HUES48 (cell line): ENCODE results near the gene CDK5RAP1.
"Not testable (repeated sequence)": the region's sequence is repeated elsewhere in the genome, so short reads cannot be mapped to it uniquely, and the experiment has no call there.

Experiments used
- H3K27ac ChIP-seq: one replicate; pipeline ENCODE4 v1.7.0; 2013; ENCODE audit warnings: low read depth, low read length, inconsistent platforms
- H3K27me3 ChIP-seq: 2 replicates; pipeline ENCODE4 v1.6.1; 2013; ENCODE audit warnings: mild to moderate bottlenecking, low read length; ENCODE audit not compliant: control insufficient read depth, insufficient read depth
- H3K36me3 ChIP-seq: 2 replicates; pipeline ENCODE4 v1.6.1; 2013; ENCODE audit warnings: low read length; ENCODE audit not compliant: control insufficient read depth, insufficient read depth
- H3K4me1 ChIP-seq: 2 replicates; pipeline ENCODE4 v1.6.1; 2013; ENCODE audit warnings: mild to moderate bottlenecking, low read length; ENCODE audit not compliant: control insufficient read depth, insufficient read depth
- H3K4me3 ChIP-seq: 2 replicates; pipeline ENCODE4 v1.5.1; 2013; ENCODE audit warnings: mild to moderate bottlenecking, low read depth, low read length
- H3K9ac ChIP-seq: 2 replicates; pipeline ENCODE4 v1.6.1; 2013; ENCODE audit warnings: mild to moderate bottlenecking, low read depth, low read length, moderate library complexity
- H3K9me3 ChIP-seq: 2 replicates; pipeline ENCODE4 v1.6.1; 2013; ENCODE audit warnings: low read length; ENCODE audit not compliant: control insufficient read depth, insufficient read depth

The CDK5RAP1 gene

DNA sequence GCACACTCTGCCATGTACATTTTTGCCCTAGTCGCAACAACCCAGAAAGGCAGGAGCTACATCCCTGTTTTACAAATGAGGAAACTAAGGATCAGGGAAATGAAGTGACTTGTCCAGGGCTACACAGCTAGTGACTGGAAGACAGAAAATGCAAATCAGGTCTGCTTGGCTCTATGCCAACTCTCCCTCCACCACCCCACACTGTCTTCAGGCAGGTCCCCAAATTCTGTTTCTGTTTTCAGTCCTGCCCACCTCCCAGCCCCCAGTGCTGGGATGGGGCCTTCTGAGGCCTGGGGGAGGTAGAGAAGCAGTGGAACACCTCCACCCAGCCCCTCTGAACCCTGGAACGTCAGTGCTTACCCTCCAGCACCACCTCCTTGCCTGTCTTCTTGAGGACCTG, 37.2 kb upstream of the CDK5RAP1 start:
- no peak overlapping the region for H3K27ac ChIP-seq

DNA sequence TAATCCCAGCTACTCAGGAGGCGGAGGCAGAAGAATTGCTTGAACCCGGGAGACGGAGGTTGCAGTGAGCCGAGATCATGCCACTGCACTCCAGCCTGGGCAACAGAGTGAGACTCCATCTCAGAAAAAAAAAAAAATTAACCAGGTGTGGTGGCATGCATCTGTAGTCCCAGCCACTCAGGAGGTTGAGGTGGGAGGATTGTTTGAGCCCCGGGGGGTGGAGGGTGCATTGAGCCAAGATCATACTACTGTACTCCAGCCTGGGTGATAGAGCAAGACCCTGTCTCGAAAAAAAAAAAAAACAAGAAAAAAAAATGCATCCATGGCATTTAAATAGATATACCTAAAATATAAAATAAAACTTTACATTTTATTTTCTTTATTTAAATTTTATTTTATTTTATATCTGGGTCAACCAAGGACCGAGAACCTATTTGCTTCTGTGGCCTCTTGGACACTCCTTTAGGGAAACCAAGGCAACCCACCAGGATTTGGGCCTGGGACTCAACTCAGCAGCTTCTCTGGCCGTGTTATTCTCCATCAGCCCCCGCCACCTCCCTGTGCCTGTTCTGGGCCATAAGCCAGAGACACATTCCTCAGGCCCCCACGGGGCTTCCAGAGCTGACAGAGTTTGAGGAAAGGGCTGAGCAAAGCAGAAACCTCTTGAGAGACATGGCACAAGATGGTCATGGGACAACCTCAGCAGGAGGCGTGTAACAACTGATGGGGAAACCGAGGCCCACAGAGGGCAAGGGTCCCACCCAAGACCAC, 36.0 kb upstream of the CDK5RAP1 start:
- Histone ChIP-seq H3K27me3 (peaks cover 10% of the 10 kb centered on the region), H3K9me3 (no peaks in the 10 kb centered on the region), H3K36me3 (no peaks in the 10 kb centered on the region), H3K4me1 (no peaks in the 10 kb centered on the region), H3K27ac (no peak overlapping the region), H3K4me3 (no peak overlapping the region), H3K9ac (no peak overlapping the region)

More for the DNA sequence above, 37.2 kb upstream of the CDK5RAP1 start:
- Histone ChIP-seq H3K27me3 (peaks cover 20% of the 10 kb centered on the region), H3K9me3 (no peaks in the 10 kb centered on the region), H3K36me3 (no peaks in the 10 kb centered on the region), H3K4me3 (no peak overlapping the region), H3K4me1 (no peaks in the 10 kb centered on the region), H3K9ac (no peak overlapping the region)

- Histone ChIP-seq H3K27ac (no peak overlapping the region), H3K36me3 (no peaks in the 10 kb centered on the region), H3K9ac (no peak overlapping the region), H3K4me3 (no peak overlapping the region), H3K9me3 (no peaks in the 10 kb centered on the region), H3K4me1 (no peaks in the 10 kb centered on the region), H3K27me3 (no peaks in the 10 kb centered on the region)
These were observed 33.1 kb upstream of the CDK5RAP1 start for GRCh38 chr20:33434434-33434833.

DNA sequence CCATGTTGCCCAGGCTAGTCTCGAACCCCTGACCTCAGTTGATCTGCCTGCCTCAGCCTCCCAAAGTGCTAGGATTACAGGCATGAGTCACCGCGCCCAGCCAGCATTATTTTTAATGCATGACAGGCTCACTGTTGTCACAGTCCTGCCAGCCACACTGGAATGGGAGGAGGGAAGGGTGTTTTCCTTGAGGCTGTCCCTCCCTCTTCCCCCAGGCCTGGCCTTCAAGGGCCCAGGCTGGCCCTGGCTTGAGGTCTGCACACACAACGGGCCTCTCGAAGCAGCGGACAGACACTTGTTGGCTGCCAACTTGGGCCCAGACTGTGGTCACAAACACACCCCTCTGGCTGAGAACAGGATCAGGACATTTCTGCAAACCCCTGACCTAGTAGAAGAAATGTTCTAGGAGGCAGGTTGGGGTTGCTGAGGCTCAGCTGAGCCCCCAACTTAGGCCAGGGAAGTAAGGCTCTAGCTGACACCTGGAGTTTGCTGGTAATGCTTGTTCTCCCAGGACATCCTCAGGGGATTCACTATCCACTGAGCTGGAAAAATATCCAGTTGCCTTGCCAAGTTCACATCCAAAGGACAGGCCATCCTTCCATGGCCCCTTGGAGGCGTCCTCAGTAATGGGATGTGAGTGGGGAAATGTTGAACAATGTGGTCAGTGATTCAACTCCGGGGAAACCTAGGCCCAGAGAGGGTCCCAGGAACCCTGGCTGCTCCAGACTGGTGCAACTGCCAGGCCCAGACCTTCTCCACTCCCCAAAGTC, 32.3 kb upstream of the CDK5RAP1 start:
- Histone ChIP-seq H3K36me3 (no peaks in the 10 kb centered on the region), H3K27ac (no peak overlapping the region), H3K9ac (no peak overlapping the region), H3K4me1 (no peaks in the 10 kb centered on the region), H3K9me3 (no peaks in the 10 kb centered on the region), H3K4me3 (no peak overlapping the region), H3K27me3 (no peaks in the 10 kb centered on the region)

DNA sequence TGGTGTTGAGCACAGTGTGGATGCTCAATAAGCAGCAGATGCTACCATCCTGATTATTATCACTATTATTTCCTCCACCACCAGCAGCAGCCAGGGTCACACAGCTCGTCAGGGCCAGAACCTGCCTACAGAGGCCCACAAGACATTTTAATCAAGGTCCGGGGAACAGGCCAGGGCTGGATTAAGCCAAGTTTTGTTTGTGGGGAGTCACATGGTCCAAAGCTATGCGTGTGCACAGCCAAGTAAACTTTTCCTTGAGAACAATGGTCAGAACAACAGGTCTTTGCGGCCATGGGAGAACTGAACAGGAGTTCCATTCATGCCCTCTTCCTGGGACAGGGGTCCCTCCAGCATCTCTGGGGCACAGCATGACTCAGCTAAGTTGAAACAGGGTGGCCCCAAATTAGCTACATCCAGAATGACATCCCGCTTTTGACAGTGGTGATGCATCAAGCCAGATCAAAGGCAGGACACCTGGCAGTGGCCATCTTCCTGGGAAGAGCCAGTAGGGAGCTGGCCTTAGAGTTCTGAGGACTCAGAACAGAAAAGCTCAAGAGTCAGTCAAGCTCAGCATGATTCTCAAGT, 30.6 kb upstream of the CDK5RAP1 start:
- no peaks in the 10 kb centered on the region for H3K36me3 ChIP-seq
- no peak overlapping the region for H3K4me3 ChIP-seq
- no peak overlapping the region for H3K9ac ChIP-seq
- no peaks in the 10 kb centered on the region for H3K27me3 ChIP-seq
- H3K9me3 ChIP-seq = no peaks in the 10 kb centered on the region
- H3K4me1 ChIP-seq = no peaks in the 10 kb centered on the region
- no peak overlapping the region for H3K27ac ChIP-seq

DNA sequence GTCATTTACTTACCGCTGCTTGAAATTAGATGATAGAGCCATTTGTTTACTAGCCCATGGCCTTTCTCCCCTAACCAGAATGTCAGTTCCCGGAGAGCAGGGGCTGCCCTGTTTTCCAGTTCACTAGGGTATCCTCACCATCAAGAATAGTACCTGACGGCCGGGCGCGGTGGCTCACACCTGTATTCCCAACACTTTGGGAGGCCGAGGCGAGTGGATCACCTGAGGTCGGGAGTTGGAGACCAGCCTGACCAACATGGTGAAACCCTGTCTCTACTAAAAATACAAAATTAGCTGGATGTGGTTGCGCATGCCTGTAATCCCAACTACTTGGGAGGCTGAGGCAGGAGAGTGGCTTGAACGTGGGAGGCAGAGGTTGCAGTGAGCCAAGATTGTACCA, 22.6 kb upstream of the CDK5RAP1 start:
- not testable (repeated sequence) for H3K27ac ChIP-seq, H3K4me1 ChIP-seq, H3K4me3 ChIP-seq, H3K36me3 ChIP-seq, H3K27me3 ChIP-seq, H3K9ac ChIP-seq, H3K9me3 ChIP-seq

- no peaks in the 10 kb centered on the region for H3K36me3 ChIP-seq
- H3K27me3 ChIP-seq = no peaks in the 10 kb centered on the region
- no peaks in the 10 kb centered on the region for H3K9me3 ChIP-seq
- H3K27ac ChIP-seq = no peak overlapping the region
- H3K4me3 ChIP-seq = no peak overlapping the region
- no peak overlapping the region for H3K9ac ChIP-seq
- H3K4me1 ChIP-seq = no peaks in the 10 kb centered on the region
These were observed 22.0 kb upstream of the CDK5RAP1 start for GRCh38 chr20:33423141-33423834.

DNA sequence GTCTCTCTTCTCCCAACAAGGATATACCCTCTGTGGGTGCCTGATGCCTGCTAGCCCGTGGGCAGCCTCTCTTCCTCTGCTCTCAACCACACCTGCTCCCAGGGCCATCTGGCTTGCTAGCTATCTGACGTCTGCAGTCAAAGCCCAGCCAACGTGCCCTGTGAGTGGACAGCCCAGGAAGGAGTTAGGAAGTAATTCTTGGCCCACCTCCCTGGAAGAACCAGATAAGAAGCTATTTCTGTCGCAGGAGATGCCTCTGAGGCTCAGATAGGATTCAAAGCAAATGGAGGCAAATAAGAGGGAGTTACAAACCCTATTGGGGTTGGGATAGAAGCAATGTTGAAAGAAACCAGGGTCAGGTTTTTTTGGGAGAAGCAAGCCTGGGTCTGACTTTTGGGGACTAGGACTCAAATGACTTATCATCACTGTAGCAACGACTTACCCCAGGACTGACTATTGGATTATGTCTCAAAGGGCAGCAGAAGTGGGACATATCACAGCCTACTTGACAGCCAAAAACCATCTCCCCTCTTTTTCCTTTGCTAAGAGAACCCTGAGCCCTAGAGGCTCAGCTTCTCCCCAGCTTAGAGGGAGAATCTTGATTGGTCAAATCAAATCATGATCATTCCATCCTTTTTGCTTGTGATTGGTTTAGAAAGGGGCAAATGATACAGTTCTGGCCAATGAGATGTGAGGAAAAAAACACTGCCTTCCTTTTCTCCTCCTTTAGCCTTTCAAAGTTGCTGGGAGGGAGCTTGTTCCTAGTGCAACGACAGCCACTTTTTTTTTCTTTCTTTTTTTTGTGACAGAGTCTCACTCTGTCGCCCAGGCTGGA, 18.0 kb upstream of the CDK5RAP1 start:
- H3K27ac ChIP-seq = no peak overlapping the region
- no peak overlapping the region for H3K4me3 ChIP-seq
- H3K9ac ChIP-seq = no peak overlapping the region
- H3K4me1 ChIP-seq = no peaks in the 10 kb centered on the region
- no peaks in the 10 kb centered on the region for H3K27me3 ChIP-seq
- H3K36me3 ChIP-seq = no peaks in the 10 kb centered on the region
- no peaks in the 10 kb centered on the region for H3K9me3 ChIP-seq

DNA sequence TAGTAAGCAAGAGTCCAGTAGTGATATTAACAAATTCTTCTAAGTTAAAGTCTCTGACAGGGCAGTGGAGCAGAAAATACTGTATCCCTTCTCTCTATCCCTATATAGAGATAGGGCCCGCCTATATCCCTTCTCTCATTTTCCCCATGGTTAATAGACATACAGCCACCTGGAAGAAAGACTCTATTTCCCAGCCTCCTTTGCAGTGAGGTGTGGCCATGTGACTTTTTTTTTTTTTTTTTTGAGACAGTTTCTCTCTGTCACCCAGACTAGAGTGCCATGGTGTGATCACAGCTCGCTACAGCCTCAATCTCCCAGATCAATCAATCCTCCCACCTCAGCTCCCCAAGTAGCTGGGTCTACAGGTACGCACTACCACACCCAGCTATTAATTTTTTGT, 16.7 kb upstream of the CDK5RAP1 start:
- Histone ChIP-seq H3K27me3 (no peaks in the 10 kb centered on the region), H3K9me3 (no peaks in the 10 kb centered on the region), H3K9ac (no peak overlapping the region), H3K27ac (no peak overlapping the region), H3K4me3 (no peak overlapping the region), H3K4me1 (no peaks in the 10 kb centered on the region), H3K36me3 (no peaks in the 10 kb centered on the region)

GRCh38 chr20:33415948-33416347, 14.6 kb upstream of the CDK5RAP1 start:
- 0 out of 2 replicates have a peak, but pooled peaks cover 3% of the 10 kb centered on the region for H3K36me3 ChIP-seq
- H3K27ac ChIP-seq = no peak overlapping the region
- no peak overlapping the region for H3K4me3 ChIP-seq
- H3K4me1 ChIP-seq = no peaks in the 10 kb centered on the region
- H3K9me3 ChIP-seq = no peaks in the 10 kb centered on the region
- H3K9ac ChIP-seq = no peak overlapping the region
- H3K27me3 ChIP-seq = no peaks in the 10 kb centered on the region
